ENCODE data around the gene EMILIN1. TPM values are rescaled to one million over a fixed set of nuclear protein-coding genes. Genes with fewer than 3 reads are reported as not detected.

Gene EMILIN1
- total RNA-seq, 6 experiments from 2014 or later: 7.2 to 26.1 (median 21.0) TPM

DNA sequence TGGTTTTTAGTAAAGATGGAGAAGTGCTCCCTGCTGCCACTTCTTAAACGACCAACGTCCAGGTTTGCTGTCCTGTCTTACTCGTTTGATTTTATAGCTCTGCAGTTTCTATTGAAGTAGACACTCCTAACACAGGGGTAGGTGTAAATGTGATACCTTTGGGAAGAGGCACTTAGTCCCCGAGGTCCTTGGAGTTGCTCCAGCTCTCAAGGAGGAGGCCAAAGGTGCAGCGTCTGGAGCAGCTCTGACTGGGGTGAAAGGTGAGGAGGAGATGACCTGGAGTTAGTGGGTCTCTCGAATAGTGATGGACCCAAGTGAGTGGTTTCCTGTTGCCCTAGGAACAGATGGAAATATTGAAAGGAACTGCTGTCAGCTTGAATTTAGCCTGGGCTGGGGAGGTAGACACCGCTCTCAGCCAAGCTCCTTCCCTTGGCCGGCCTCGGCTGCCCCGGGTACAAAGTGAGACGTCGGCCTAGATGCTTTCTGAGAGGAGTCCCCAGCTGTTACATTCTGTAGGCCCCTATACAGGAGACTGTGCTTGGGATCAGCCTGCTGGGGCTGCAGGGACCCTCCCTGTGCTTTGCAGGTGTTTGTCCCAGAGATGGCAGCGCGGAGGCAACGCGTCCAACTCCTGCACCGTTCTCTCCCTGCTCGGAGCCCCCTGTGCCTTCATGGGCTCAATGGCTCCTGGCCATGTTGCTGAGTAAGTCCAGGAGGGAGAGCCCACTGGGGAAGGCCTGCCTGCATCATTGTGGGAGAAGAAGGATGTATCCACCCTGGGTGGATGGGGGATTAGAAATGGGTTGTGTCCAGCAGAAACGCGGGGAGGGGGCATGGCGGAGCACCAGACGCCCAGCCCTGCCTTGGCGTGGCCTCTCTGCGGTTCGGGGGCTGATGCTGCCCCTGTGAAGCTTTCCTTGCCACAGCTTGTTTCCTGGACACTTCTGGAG is 13.6 kb downstream of the EMILIN1 start:
- Histone ChIP-seq H3K4me1 (peaks cover 0 to 70% (median 23%) of the 10 kb centered on the region in 4 donors), H3K9me3 (no peaks in the 10 kb centered on the region), H3K4me3 (no peak overlapping the region), H3K27me3 (no peaks in the 10 kb centered on the region), H3K27ac (peak overlapping the region in 2 of 3 donors; percentile 78 to 90), H3K36me3 (peaks cover 0 to 6% (median 2%) of the 10 kb centered on the region in 4 donors)
- ATAC-seq: no peak
- WGBS (ENCODE audit: insufficient coverage, low coverage, low lambda C conversion rate, missing lambda C conversion rate): 45% methylated on average over 16 of the region's 25 CpGs
- no peak for DNase-seq
- TF ChIP-seq, protein P1, sequence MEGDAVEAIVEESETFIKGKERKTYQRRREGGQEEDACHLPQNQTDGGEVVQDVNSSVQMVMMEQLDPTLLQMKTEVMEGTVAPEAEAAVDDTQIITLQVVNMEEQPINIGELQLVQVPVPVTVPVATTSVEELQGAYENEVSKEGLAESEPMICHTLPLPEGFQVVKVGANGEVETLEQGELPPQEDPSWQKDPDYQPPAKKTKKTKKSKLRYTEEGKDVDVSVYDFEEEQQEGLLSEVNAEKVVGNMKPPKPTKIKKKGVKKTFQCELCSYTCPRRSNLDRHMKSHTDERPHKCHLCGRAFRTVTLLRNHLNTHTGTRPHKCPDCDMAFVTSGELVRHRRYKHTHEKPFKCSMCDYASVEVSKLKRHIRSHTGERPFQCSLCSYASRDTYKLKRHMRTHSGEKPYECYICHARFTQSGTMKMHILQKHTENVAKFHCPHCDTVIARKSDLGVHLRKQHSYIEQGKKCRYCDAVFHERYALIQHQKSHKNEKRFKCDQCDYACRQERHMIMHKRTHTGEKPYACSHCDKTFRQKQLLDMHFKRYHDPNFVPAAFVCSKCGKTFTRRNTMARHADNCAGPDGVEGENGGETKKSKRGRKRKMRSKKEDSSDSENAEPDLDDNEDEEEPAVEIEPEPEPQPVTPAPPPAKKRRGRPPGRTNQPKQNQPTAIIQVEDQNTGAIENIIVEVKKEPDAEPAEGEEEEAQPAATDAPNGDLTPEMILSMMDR (IDR thresholded peaks at IDR 0.05): no peak
- TF ChIP-seq POLR2A (IDR thresholded peaks at IDR 0.05): no peak
- intact Hi-C loops (cut with DNase I): loop anchor here (10.0 kb wide), 3 partner anchors 103 to 203 kb away; partner anchors contain the start of gene DNAJC5G (in 1 of the 2)

DNA sequence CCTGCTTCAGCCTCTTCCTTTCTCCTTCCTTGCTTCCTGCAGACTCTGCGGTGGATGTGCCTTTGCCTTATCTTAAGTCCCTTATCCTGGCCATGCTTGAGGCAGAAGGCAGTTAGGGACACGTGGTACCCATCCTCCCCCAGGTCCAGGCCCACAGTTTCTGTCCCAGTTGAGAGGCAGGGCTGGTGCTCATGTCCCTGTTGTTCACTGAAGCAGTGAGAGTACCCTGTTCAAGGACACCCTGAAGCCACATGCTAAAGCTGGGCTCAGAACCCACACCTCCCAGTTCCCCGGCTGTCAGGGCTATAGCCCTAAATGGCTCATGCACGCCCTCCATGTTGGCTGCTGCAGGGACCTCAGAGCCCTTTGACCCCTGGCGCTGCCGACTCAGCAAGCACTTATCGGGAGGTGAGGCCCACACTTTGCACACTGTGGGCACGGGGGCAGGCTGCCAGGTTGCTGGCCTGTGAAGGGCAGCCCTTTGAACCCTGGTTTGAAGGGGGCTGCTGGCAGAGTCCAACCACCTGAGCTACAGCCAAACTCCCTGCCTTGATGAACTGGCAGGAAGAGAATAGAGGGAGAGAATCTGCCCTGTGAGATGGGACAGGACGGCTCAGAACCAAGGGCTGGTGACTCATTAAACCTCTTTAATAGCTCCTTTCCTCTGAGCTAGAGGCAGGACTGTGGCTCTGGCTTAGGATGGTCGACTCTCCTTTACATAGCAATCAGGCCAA is 14.4 kb downstream of the EMILIN1 start:
- ATAC-seq (peak; percentile 53 to 68 (median 57)), DNase-seq (peak; percentile 94 to 98 (median 96))
- intact Hi-C loops (cut with DNase I): loop anchor here (10.0 kb wide), 3 partner anchors 102 to 202 kb away; partner anchors contain the start of gene DNAJC5G (in 1 of the 2)
- peak overlapping the region in 2 of 3 donors; percentile 78 to 90 for H3K27ac ChIP-seq
- TF ChIP-seq POLR2A (IDR thresholded peaks at IDR 0.05): peak; percentile 19
- TF ChIP-seq, protein P1 (IDR thresholded peaks at IDR 0.05): no peak
- 44% methylated on average over 8 of the region's 10 CpGs for WGBS (ENCODE audit: insufficient coverage, low coverage, low lambda C conversion rate, missing lambda C conversion rate)
- H3K36me3 ChIP-seq: peaks cover 0 to 14% (median 6%) of the 10 kb centered on the region in 4 donors
- H3K9me3 ChIP-seq: no peaks in the 10 kb centered on the region
- H3K4me1 ChIP-seq: peaks cover 0 to 70% (median 23%) of the 10 kb centered on the region in 4 donors
- H3K4me3 ChIP-seq: peak overlapping the region; percentile 4 to 45 (median 16)
- H3K27me3 ChIP-seq: no peaks in the 10 kb centered on the region

DNA sequence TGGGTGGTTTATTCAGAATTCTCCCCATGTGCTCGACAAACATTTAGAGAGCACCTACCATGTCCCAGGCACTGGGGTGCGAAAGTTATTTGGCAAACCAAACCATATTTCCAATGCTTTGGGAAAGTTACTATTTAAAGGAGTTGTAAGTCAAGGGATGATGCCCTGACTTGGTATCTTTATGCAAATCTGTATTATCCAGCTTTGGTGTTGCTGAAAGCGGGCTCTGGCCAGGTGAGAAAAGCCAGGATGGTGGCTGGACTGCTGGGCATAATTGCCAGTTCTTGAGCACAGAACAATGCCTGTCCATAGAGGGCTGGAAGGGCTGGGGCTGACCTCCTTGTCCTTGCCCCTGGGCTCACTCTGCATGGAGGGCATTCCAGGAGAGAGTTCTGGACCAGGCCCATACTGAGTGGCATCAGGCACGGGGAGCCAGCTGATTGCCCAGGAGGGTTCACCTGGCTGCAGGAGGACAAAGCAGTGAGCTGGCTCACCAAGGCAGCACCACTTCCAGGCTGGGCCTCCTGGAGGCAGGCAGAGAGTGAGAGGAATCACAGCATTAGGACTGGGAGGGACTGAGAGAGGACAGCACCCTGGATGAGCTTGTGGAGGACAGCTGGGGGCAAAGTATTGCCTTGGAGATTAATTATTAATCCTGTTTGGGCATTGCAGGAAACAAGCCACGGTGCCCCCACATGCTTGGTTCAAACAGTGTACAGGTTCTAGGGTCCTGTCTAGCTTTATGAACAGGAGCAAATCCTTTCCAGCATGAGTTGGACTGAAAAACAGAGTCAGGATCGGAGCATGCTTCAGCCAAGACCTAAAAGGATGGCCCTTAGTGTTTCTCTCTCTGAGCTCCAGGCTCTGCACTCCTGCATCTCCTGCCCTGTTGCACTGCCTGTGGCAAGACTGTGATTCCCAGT is 15.3 kb downstream of the EMILIN1 start:
- TF ChIP-seq POLR2A (IDR thresholded peaks at IDR 0.05): peak; percentile 68
- TF ChIP-seq, protein P1 (IDR thresholded peaks at IDR 0.05): peak in 1 of 4 donors; percentile 7
- Histone ChIP-seq H3K4me1 (peaks cover 0 to 70% (median 23%) of the 10 kb centered on the region in 4 donors), H3K36me3 (peaks cover 0 to 16% (median 8%) of the 10 kb centered on the region in 4 donors), H3K27me3 (no peaks in the 10 kb centered on the region), H3K4me3 (peak overlapping the region; percentile 16 to 45 (median 41)), H3K9me3 (no peaks in the 10 kb centered on the region), H3K27ac (peak overlapping the region; percentile 52 to 90 (median 78))
- WGBS (ENCODE audit: insufficient coverage, low coverage, low lambda C conversion rate, missing lambda C conversion rate): 23% methylated on average over 4 of the region's 6 CpGs
- peak; percentile 61 to 95 (median 92) for DNase-seq
- ATAC-seq: peak; percentile 52 to 74 (median 68)
- intact Hi-C loops (cut with DNase I): loop anchor here (10.0 kb wide), 3 partner anchors 101 to 201 kb away; partner anchors contain the start of gene DNAJC5G (in 1 of the 2)

Measured in right lobe of liver (tissue), 6 donors.